Adipocyte (in vitro differentiated cells): ENCODE results near the gene C15orf61.

Experiments used
- DNase-seq: peaks from one replicate; pipeline ENCODE4 v3.0.0-alpha.2; 2015; ENCODE audit warnings: low read depth
- H3K27me3 ChIP-seq: replicated peaks from 2 replicates; pipeline ENCODE4 v1.7.0; 2013; ENCODE audit warnings: mild to moderate bottlenecking, low read length, moderate library complexity; ENCODE audit not compliant: control insufficient read depth, insufficient read depth
- H3K36me3 ChIP-seq: 2 replicates; pipeline ENCODE4 v1.7.0; 2013; ENCODE audit warnings: low read length, mild to moderate bottlenecking, moderate library complexity; ENCODE audit not compliant: control insufficient read depth, insufficient read depth, severe bottlenecking
- H3K4me1 ChIP-seq: 2 replicates; pipeline ENCODE4 v1.7.0; 2013; ENCODE audit warnings: mild to moderate bottlenecking, low read length, moderate library complexity; ENCODE audit not compliant: control insufficient read depth, insufficient read depth
- H3K4me3 ChIP-seq: 2 replicates; pipeline ENCODE4 v1.7.0; 2013; ENCODE audit warnings: mild to moderate bottlenecking, low read length, moderate library complexity
- H3K9ac ChIP-seq: 2 replicates; pipeline ENCODE4 v1.7.0; 2013; ENCODE audit warnings: mild to moderate bottlenecking, low read length, moderate library complexity
- H3K9me3 ChIP-seq: 2 replicates; pipeline ENCODE4 v1.7.0; 2013; ENCODE audit warnings: mild to moderate bottlenecking, low read length, moderate library complexity; ENCODE audit not compliant: control insufficient read depth

Gene C15orf61

GRCh38 chr15:67571648-67572415 lies 50.9 kb downstream of the C15orf61 start:
- Histone ChIP-seq H3K36me3 (peaks cover 11% of the 10 kb centered on the region), H3K4me1 (no peaks in the 10 kb centered on the region), H3K4me3 (no peak overlapping the region), H3K9me3 (no peaks in the 10 kb centered on the region), H3K27me3 (no peaks in the 10 kb centered on the region), H3K9ac (no peak overlapping the region)
- DNase-seq, result no peak

- no peak for DNase-seq
- H3K36me3 ChIP-seq, result peaks cover 7% of the 10 kb centered on the region
Observed at GRCh38 chr15:67573194-67573593, 52.3 kb downstream of the C15orf61 start.

GRCh38 chr15:67575039-67575502 lies 54.1 kb downstream of the C15orf61 start:
- Histone ChIP-seq H3K36me3 (peaks cover 5% of the 10 kb centered on the region), H3K4me3 (no peak overlapping the region), H3K9ac (no peak overlapping the region), H3K27me3 (no peaks in the 10 kb centered on the region), H3K9me3 (no peaks in the 10 kb centered on the region), H3K4me1 (no peaks in the 10 kb centered on the region)
- DNase-seq, result no peak

More at GRCh38 chr15:67573194-67573593, 52.3 kb downstream of the C15orf61 start:
- Histone ChIP-seq H3K4me1 (no peaks in the 10 kb centered on the region), H3K4me3 (no peak overlapping the region), H3K9ac (no peak overlapping the region), H3K9me3 (no peaks in the 10 kb centered on the region), H3K27me3 (no peaks in the 10 kb centered on the region)

- Histone ChIP-seq H3K27me3 (no peaks in the 10 kb centered on the region), H3K4me3 (no peak overlapping the region), H3K4me1 (no peaks in the 10 kb centered on the region), H3K9ac (no peak overlapping the region), H3K36me3 (no peaks in the 10 kb centered on the region), H3K9me3 (no peaks in the 10 kb centered on the region)
- DNase-seq, result no peak
Observed at GRCh38 chr15:67578020-67578600, 57.2 kb downstream of the C15orf61 start.

DNA sequence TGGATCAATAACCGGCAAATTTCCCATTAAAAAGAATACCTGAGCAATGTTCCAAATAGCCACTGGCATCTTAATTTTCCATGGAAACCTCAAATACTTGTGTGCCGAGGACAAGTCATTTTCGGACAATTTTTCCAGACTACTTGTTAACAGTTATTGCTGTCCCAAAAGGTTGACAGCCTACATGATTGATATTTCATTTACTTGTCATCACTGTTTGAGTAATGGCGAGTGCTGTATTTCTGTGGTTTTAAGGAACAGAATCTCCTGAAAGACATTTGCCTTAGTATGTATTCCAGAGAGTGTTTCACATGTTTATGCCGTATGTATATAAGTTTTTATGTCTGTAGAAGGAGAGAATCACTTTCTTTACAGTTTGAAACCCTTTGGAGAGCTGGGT lies 58.2 kb downstream of the C15orf61 start:
- Histone ChIP-seq H3K36me3 (no peaks in the 10 kb centered on the region), H3K4me1 (no peaks in the 10 kb centered on the region), H3K9me3 (no peaks in the 10 kb centered on the region), H3K9ac (no peak overlapping the region), H3K27me3 (no peaks in the 10 kb centered on the region), H3K4me3 (no peak overlapping the region)
- DNase-seq, result no peak
